Measurements from ENCODE around the gene ZBTB7B.

ZBTB7B gene

GRCh38 chr1:155002464-155003226, at the start of gene ZBTB7B:
Gene ZBTB7B, plus strand, starts transcription at chr1:155002802. Its CDS starts 11,859 bp downstream, at chr1:155014661.
- DNase-seq: peak; percentile 20

GRCh38 chr1:154953611-154954038, 49.0 kb upstream of the ZBTB7B start:
- DNase-seq: no peak

- no peak for DNase-seq
Measured at GRCh38 chr1:154954541-154954940, 48.1 kb upstream of the ZBTB7B start.

- peak; percentile 86 for DNase-seq
Measured at GRCh38 chr1:154955039-154955717, 47.4 kb upstream of the ZBTB7B start.

GRCh38 chr1:154955718-154956543, 46.7 kb upstream of the ZBTB7B start, which contains the start of gene PBXIP1:
Gene PBXIP1, minus strand, starts transcription at chr1:154956099. Its CDS starts 2,378 bp downstream, at chr1:154953721.
- DNase-seq: peak; percentile 83

- no peak for DNase-seq
Measured at GRCh38 chr1:154956544-154956941, 46.1 kb upstream of the ZBTB7B start.

- DNase-seq: no peak
Measured at GRCh38 chr1:154957091-154957657, 45.4 kb upstream of the ZBTB7B start.

GRCh38 chr1:154958036-154958435, 44.6 kb upstream of the ZBTB7B start:
- no peak for DNase-seq

GRCh38 chr1:154958681-154959425, 43.7 kb upstream of the ZBTB7B start:
- no peak for DNase-seq

- DNase-seq: no peak
Measured at GRCh38 chr1:154959426-154959780, 43.2 kb upstream of the ZBTB7B start.

GRCh38 chr1:154960446-154961136, 42.0 kb upstream of the ZBTB7B start:
- no peak for DNase-seq

- DNase-seq: peak; percentile 86
Measured at GRCh38 chr1:154961207-154962155, 41.1 kb upstream of the ZBTB7B start, which contains the start of gene PYGO2. Gene PYGO2, minus strand, starts transcription at chr1:154961782. Its CDS starts 206 bp downstream, at chr1:154961576.

- no peak for DNase-seq
Measured at GRCh38 chr1:154962156-154962749, 40.3 kb upstream of the ZBTB7B start.

- DNase-seq: no peak
Measured at GRCh38 chr1:154962795-154963330, 39.7 kb upstream of the ZBTB7B start.

GRCh38 chr1:154963643-154964042, 39.0 kb upstream of the ZBTB7B start:
- DNase-seq: no peak

GRCh38 chr1:154964359-154964758, 38.2 kb upstream of the ZBTB7B start:
- DNase-seq: no peak

- DNase-seq: no peak
Measured at GRCh38 chr1:154966111-154966510, 36.5 kb upstream of the ZBTB7B start.

GRCh38 chr1:154967331-154967950, 35.2 kb upstream of the ZBTB7B start:
- DNase-seq: no peak

GRCh38 chr1:154968731-154969130, 33.9 kb upstream of the ZBTB7B start:
- no peak for DNase-seq

Data from activated CD4-positive, alpha-beta T cell treated with anti-CD3 and anti-CD28 coated beads for 48 hours (primary cell).